ENCODE results near the gene USP19. TPM values are rescaled to one million over a fixed set of nuclear protein-coding genes. Genes with fewer than 3 reads are reported as not detected.

Gene USP19
- total and polyA plus RNA-seq, 2 of the 4 experiments (the other 2 are of a cell fraction) = 24.7 to 39.7 TPM

DNA sequence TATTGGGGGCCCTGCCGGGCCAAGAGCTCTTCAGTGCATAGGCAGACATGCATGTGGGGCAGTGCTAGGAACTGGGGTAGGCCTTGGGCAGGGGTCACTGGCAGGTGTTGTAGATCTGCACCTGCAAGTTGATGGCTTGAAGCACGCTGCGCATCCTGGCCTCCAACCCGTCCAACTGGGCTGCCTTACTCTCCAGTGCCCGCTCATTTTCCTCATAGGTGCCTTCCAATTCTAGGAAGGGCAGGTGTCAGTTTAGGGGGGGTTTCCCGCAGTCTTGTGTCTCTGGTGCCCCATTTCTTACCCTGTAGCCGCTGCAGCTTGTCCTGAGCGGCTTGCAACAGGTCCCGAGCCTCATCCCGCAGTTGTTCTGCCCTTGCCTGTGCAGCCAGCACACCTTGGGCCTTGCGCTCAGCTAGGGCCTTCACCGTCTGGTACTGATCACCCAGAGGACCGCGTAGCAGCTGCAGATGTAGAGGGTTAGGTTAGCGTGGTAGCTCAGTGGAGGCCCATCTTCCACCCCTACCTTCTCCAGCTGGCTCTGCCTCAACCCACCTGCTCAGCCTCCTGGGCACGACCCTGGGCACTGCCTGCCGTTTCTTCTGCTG lies 611 bp upstream of the USP19 start:
- Histone ChIP-seq H3K79me1 (ENCODE audit: low read depth in 1 of 2, low read length in 2 of 2) (peaks cover 7 to 51% of the 10 kb centered on the region in 2 experiments), H4K20me1 (ENCODE audit: insufficient read depth, low read length) (peaks cover 6% of the 10 kb centered on the region), H4K91ac (ENCODE audit: insufficient read depth, low read depth, low read length) (0 out of 2 replicates have a peak overlapping the region, but pooled peaks have one; percentile 13), H3K36me3 (ENCODE audit: control insufficient read depth, insufficient read depth, low read length) (peaks cover 74% of the 10 kb centered on the region), H4K5ac (ENCODE audit: low read depth, low read length) (peak overlapping the region; percentile 71), H2AK9ac (replicated peaks; ENCODE audit: low read depth, low read length, poor library complexity) (peak overlapping the region; percentile 99), H3K9me1 (ENCODE audit: insufficient read depth, low read length) (peaks cover 10% of the 10 kb centered on the region; the same call in 1 of the 2 replicates), H3K23ac (ENCODE audit: low read depth, low read length) (no peak overlapping the region), H4K8ac (ENCODE audit: low read depth in 2 of 2, low read length in 2 of 2) (peak overlapping the region; percentile 44 to 86), H2AFZ (replicated peaks; ENCODE audit: low read length, poor library complexity) (peak overlapping the region; percentile 97), H2BK5ac (ENCODE audit: low read depth, low read length, poor library complexity, severe bottlenecking) (no peak overlapping the region), H3K27me3 (ENCODE audit: control insufficient read depth, insufficient read depth, low read length) (no peaks in the 10 kb centered on the region), H2AK5ac (ENCODE audit: low read depth, low read length) (peak overlapping the region; percentile 94), H3K4me1 (ENCODE audit: control insufficient read depth, insufficient read depth, low read length) (peaks cover 10% of the 10 kb centered on the region), H3K9ac (ENCODE audit: low read depth, low read length) (no peak overlapping the region), H2BK120ac (ENCODE audit: low read depth, low read length) (no peak overlapping the region), H3K27ac (ENCODE audit: insufficient read depth, low read length) (peak overlapping the region; percentile 47), H3K56ac (ENCODE audit: extremely low read depth, insufficient read depth, low read length) (no peak overlapping the region), H3K14ac (replicated peaks; ENCODE audit: low read depth, low read length) (no peak overlapping the region), H3K9me3 (ENCODE audit: control insufficient read depth, insufficient read depth, low read length) (no peaks in the 10 kb centered on the region), H3K4ac (ENCODE audit: low read depth, low read length) (peak overlapping the region; percentile 63), H3K4me3 (ENCODE audit: insufficient read depth, low read depth, low read length) (peak overlapping the region; percentile 80; the same call in 1 of the 2 replicates), H2BK15ac (ENCODE audit: low read depth, low read length) (no peak overlapping the region), H3K18ac (ENCODE audit: low read depth, low read length) (no peak overlapping the region), H3K4me2 (ENCODE audit: low read depth, low read length) (peak overlapping the region; percentile 2; the same call in 1 of the 2 replicates), H2BK20ac (ENCODE audit: low read depth, low read length) (no peak overlapping the region)
- TF ChIP-seq NFE2L2 (IDR thresholded peaks at IDR 0.05; ENCODE audit: low read depth, low read length) = no peak
- ATAC-seq (ENCODE audit: low read depth) (no peak; the same call in 1 of the 2 replicates), DNase-seq (no peak)
- CTCF ChIA-PET = interaction anchor here (0.6 kb wide), 2 partner anchors 27 to 288 kb away, joined by 3 to 4 read pairs; no protein-coding TSS in a partner anchor
- BruUV-seq (replicated peaks) = no TSS peak
- 85% methylated on average over 4 of the region's 17 CpGs; no CpG with 5 or more reads in 1 of the 2 experiments for WGBS, 2 experiments (ENCODE audit: extremely low coverage in 2 of 2, insufficient read length in 1 of 2)
- dilution Hi-C loops (cut with HindIII; ENCODE audit: low sequenced_read_pairs, unreplicated experiment) (no loop called here), in situ Hi-C loops (cut with MboI; ENCODE audit: low sequenced_read_pairs) (no loop called here), intact Hi-C loops (cut with micrococcal nuclease) (no loop called here)
- POLR2A ChIA-PET (ENCODE audit: unreplicated experiment) = interaction anchor here (0.6 to 1.3 kb wide), 5 partner anchors 11 to 204 kb away, joined by 3 to 7 read pairs (median 3); partner anchors contain the start of genes LAMB2 and WDR6

Data from IMR-90 (cell line).